SK-N-SH treated with all-trans-retinoic acid at 6 μM for 48 hours (cell line): ENCODE results near the gene STUM.

Source experiments
- ARNTL ChIP-seq: fragments of 450-650 bp; formaldehyde crosslinking; IDR thresholded peaks from 2 replicates; pipeline ENCODE4 v1.5.0; 2020; ENCODE audit warnings: low read depth, mild to moderate bottlenecking, moderate library complexity, borderline replicate concordance
- ZNF70 ChIP-seq: fragments of 450-650 bp; formaldehyde crosslinking; IDR thresholded peaks from 2 replicates; pipeline ENCODE4 v1.5.0; 2020; ENCODE audit warnings: mild to moderate bottlenecking, moderate library complexity
- TF ChIP-seq, protein P1 (sequence below): fragments of 250-450 bp; sonication (Bioruptor Pico); IDR thresholded peaks from 2 replicates; pipeline ENCODE4 v1.8.0; 2020; ENCODE audit warnings: mild to moderate bottlenecking, moderate library complexity, borderline replicate concordance

DNA sequence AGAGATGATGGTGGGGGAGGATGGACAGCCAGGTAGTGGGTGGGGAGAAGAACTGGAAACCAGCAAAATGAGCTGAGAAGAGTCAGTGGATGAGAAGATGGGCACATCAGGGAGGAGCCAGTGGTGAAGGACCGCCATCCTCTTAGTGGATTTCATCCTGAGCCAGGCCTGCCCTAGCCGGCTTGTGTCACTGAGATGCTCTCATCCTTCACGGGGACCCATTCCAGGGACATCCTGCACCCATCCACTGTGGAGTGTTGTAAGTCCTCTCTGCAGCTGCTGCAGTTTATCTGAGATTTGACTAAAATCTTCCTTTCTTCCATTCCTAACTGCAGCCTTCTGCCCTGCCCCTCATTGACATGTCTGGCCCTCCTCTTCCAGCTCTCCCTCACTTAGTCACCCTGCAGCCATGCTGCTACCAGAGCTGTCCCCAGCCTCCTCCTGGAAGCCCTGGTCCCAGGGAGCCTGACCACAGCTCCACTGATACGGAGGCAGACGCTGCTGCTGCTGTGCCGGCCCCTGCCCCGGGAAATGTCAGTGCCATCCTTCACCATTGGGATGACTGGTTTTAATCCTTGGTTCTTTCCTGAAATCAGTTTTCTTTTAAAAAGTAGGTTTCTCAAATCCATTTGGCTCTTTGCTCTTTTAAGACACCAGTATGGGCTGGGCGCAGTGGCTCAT, 33.2 kb downstream of the STUM start:
- TF ChIP-seq ARNTL (CRISPR knock-in tag), result no peak
- TF ChIP-seq, protein P1, sequence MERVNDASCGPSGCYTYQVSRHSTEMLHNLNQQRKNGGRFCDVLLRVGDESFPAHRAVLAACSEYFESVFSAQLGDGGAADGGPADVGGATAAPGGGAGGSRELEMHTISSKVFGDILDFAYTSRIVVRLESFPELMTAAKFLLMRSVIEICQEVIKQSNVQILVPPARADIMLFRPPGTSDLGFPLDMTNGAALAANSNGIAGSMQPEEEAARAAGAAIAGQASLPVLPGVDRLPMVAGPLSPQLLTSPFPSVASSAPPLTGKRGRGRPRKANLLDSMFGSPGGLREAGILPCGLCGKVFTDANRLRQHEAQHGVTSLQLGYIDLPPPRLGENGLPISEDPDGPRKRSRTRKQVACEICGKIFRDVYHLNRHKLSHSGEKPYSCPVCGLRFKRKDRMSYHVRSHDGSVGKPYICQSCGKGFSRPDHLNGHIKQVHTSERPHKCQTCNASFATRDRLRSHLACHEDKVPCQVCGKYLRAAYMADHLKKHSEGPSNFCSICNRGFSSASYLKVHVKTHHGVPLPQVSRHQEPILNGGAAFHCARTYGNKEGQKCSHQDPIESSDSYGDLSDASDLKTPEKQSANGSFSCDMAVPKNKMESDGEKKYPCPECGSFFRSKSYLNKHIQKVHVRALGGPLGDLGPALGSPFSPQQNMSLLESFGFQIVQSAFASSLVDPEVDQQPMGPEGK (CRISPR knock-in tag), result no peak
- TF ChIP-seq ZNF70 (CRISPR knock-in tag), result no peak
